ENCODE data around the gene MEN1. TPM values are rescaled to one million over a fixed set of nuclear protein-coding genes. Genes with fewer than 3 reads are reported as not detected.
"Not testable (repeated sequence)": the region's sequence is repeated elsewhere in the genome, so short reads cannot be mapped to it uniquely, and the experiment has no call there.

Gene MEN1
- total RNA-seq, 2 donors from 2014 or later: 21.1 to 45.5 TPM

- Histone ChIP-seq H3K27me3 (no peaks in the 10 kb centered on the region), H3K36me3 (no peaks in the 10 kb centered on the region), H3K4me3 (no peak overlapping the region), H3K4me1 (peaks cover 21% of the 10 kb centered on the region), H3K27ac (peak overlapping the region; percentile 76), H3K9me3 (no peaks in the 10 kb centered on the region), H3K9ac (ENCODE audit: low read depth in 2 of 2, low read length in 2 of 2) (peak overlapping the region; percentile 54 to 78)
- TF ChIP-seq, protein P1, sequence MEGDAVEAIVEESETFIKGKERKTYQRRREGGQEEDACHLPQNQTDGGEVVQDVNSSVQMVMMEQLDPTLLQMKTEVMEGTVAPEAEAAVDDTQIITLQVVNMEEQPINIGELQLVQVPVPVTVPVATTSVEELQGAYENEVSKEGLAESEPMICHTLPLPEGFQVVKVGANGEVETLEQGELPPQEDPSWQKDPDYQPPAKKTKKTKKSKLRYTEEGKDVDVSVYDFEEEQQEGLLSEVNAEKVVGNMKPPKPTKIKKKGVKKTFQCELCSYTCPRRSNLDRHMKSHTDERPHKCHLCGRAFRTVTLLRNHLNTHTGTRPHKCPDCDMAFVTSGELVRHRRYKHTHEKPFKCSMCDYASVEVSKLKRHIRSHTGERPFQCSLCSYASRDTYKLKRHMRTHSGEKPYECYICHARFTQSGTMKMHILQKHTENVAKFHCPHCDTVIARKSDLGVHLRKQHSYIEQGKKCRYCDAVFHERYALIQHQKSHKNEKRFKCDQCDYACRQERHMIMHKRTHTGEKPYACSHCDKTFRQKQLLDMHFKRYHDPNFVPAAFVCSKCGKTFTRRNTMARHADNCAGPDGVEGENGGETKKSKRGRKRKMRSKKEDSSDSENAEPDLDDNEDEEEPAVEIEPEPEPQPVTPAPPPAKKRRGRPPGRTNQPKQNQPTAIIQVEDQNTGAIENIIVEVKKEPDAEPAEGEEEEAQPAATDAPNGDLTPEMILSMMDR (IDR thresholded peaks at IDR 0.05): no peak
- intact Hi-C loops (cut with DNase I): loop anchor here (5.0 to 10.0 kb wide), 3 partner anchors 149 to 269 kb away; partner anchors contain the start of genes BATF2, CDCA5, ZFPL1 and ZNHIT2
- no peak for DNase-seq
Observed at GRCh38 chr11:64848214-64848825, 38.0 kb upstream of the MEN1 start.

GRCh38 chr11:64846998-64847666, 36.8 kb upstream of the MEN1 start:
- peak; percentile 98 for DNase-seq
- Histone ChIP-seq H3K9me3 (no peaks in the 10 kb centered on the region), H3K36me3 (no peaks in the 10 kb centered on the region), H3K4me1 (peaks cover 21% of the 10 kb centered on the region), H3K4me3 (no peak overlapping the region), H3K9ac (ENCODE audit: low read depth in 2 of 2, low read length in 2 of 2) (peak overlapping the region; percentile 20 to 51), H3K27me3 (no peaks in the 10 kb centered on the region), H3K27ac (peak overlapping the region; percentile 1)
- intact Hi-C loops (cut with DNase I): loop anchor here (1.0 to 10.0 kb wide), 4 partner anchors 47 to 270 kb away; partner anchors contain the start of genes BATF2, CDCA5, ZFPL1 and ZNHIT2
- TF ChIP-seq, protein P1 (IDR thresholded peaks at IDR 0.05): peak; percentile 94

DNA sequence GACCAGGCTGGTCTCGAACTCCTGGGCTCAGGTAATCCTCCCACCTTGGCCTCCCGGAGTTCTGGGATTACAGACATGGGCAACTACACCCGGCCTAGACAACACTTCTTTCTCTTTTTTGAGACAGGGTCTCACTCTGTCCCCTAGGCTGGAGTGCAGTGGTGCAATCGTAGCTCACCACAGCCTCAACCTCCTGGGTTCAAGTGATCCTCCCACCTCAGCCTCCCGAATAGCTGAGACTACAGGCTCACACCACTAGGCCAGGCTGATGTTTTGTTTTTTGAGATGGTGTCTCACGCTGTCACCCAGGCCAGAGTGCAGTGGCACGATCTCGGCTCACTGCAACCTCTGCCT, 35.4 kb upstream of the MEN1 start:
- H3K9ac ChIP-seq (ENCODE audit: low read depth in 2 of 2, low read length in 2 of 2); H3K27me3 ChIP-seq; H3K9me3 ChIP-seq; DNase-seq; H3K4me3 ChIP-seq; H3K36me3 ChIP-seq: not testable (repeated sequence)
- intact Hi-C loops (cut with DNase I): loop anchor here (5.0 to 10.0 kb wide), 3 partner anchors 152 to 272 kb away; partner anchors contain the start of genes BATF2, CDCA5, ZFPL1 and ZNHIT2
- Histone ChIP-seq H3K27ac (peak overlapping the region; percentile 18), H3K4me1 (peaks cover 14% of the 10 kb centered on the region)

- Histone ChIP-seq H3K4me3 (peak overlapping the region; percentile 34), H3K36me3 (no peaks in the 10 kb centered on the region), H3K27ac (peak overlapping the region; percentile 78), H3K9me3 (no peaks in the 10 kb centered on the region), H3K27me3 (no peaks in the 10 kb centered on the region), H3K9ac (ENCODE audit: low read depth in 2 of 2, low read length in 2 of 2) (peak overlapping the region; percentile 55 to 57), H3K4me1 (peaks cover 14% of the 10 kb centered on the region)
- intact Hi-C loops (cut with DNase I): loop anchor here (5.0 to 10.0 kb wide), 3 partner anchors 152 to 272 kb away; partner anchors contain the start of genes BATF2, CDCA5, ZFPL1 and ZNHIT2
- TF ChIP-seq, protein P1 (IDR thresholded peaks at IDR 0.05): no peak
- DNase-seq: no peak
Observed at GRCh38 chr11:64845129-64845775, 34.9 kb upstream of the MEN1 start.

GRCh38 chr11:64844330-64845128, 34.2 kb upstream of the MEN1 start, which contains the start of gene CDC42BPG:
CDC42BPG (minus strand) TSS chr11:64844653; CDS start chr11:64844569, 84 bp downstream.
- intact Hi-C loops (cut with DNase I): loop anchor here (5.0 to 10.0 kb wide), 4 partner anchors 57 to 273 kb away; partner anchors contain the start of genes BATF2, CDCA5, ZFPL1 and ZNHIT2

More at GRCh38 chr11:64844330-64845128, 34.2 kb upstream of the MEN1 start, which contains the start of gene CDC42BPG:
- peak within 1 kb of the TSS; percentile 78 for H3K27ac ChIP-seq
- no peaks in the 10 kb centered on the region for H3K36me3 ChIP-seq
- no peaks in the 10 kb centered on the region for H3K9me3 ChIP-seq
- H3K27me3 ChIP-seq: no peaks in the 10 kb centered on the region
- peaks cover 14% of the 10 kb centered on the region for H3K4me1 ChIP-seq
- peak; percentile 89 for DNase-seq
- H3K4me3 ChIP-seq: peak within 1 kb of the TSS; percentile 34
- H3K9ac ChIP-seq (ENCODE audit: low read depth in 2 of 2, low read length in 2 of 2): peak within 1 kb of the TSS; percentile 70 to 98
- TF ChIP-seq, protein P1 (IDR thresholded peaks at IDR 0.05): peak; percentile 75

Data from colonic mucosa (tissue), 4 donors.